ENCODE results near the gene PPT2.
"Not testable (repeated sequence)": the region's sequence is repeated elsewhere in the genome, so short reads cannot be mapped to it uniquely, and the experiment has no call there.

PPT2 gene

GRCh38 chr6:32179766-32180405, 25.9 kb downstream of the PPT2 start:
- H3K4me1 Mint-ChIP-seq = peaks cover 52% of the 10 kb centered on the region

GRCh38 chr6:32181148-32181702, 27.3 kb downstream of the PPT2 start:
- no peak for DNase-seq
- CTCF ChIA-PET = interaction anchor here (1.0 to 1.7 kb wide), 2 partner anchors 10 to 63 kb away, joined by 3 to 6 read pairs; no protein-coding TSS in a partner anchor
- H3K27ac Mint-ChIP-seq = no peak overlapping the region
- H3K4me3 Mint-ChIP-seq = no peak overlapping the region
- peaks cover 54% of the 10 kb centered on the region for H3K4me1 Mint-ChIP-seq
- no peaks in the 10 kb centered on the region for H3K27me3 Mint-ChIP-seq
- H3K9me3 Mint-ChIP-seq = no peaks in the 10 kb centered on the region
- peaks cover 38% of the 10 kb centered on the region for H3K36me3 Mint-ChIP-seq

More at GRCh38 chr6:32179766-32180405, 25.9 kb downstream of the PPT2 start:
- Mint-ChIP-seq H3K36me3 (peaks cover 29% of the 10 kb centered on the region), H3K9me3 (no peaks in the 10 kb centered on the region), H3K27me3 (no peaks in the 10 kb centered on the region), H3K4me3 (peak overlapping the region; percentile 85), H3K27ac (peak overlapping the region; percentile 30)
- CTCF ChIA-PET = no interaction called here
- no peak for DNase-seq

GRCh38 chr6:32181915-32182529, 28.1 kb downstream of the PPT2 start:
- Mint-ChIP-seq H3K36me3 (peaks cover 45% of the 10 kb centered on the region), H3K9me3 (no peaks in the 10 kb centered on the region), H3K27me3 (no peaks in the 10 kb centered on the region), H3K4me3 (no peak overlapping the region), H3K4me1 (peaks cover 54% of the 10 kb centered on the region), H3K27ac (peak overlapping the region; percentile 6)
- no peak for DNase-seq
- CTCF ChIA-PET = interaction anchor here (1.0 to 1.7 kb wide), 3 partner anchors 9 to 64 kb away, joined by 3 to 6 read pairs (median 6); partner anchors contain the start of gene GPSM3

DNA sequence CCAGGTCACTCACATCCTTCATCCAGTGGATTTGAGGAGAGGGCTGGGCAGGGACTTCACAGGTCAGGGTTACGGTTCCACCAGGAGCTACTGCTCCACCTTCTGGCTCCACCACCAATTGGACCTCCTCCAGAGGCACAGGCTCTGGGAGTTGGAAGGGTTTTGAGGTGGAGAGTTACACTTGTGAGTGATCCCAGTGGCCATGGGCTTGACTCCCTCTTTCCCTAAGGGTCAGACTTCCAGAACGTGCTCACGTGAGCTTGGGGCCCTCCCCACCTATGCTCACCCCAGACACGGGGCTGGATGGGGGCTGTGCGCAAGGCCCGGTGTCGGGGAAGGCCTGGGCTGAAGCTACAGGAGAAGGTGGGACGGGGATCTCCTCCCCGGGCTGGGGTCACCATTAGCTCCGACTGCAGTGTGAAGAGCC, 28.6 kb downstream of the PPT2 start:
- Mint-ChIP-seq H3K27ac (peak overlapping the region; percentile 6), H3K9me3 (no peaks in the 10 kb centered on the region), H3K4me1 (peaks cover 55% of the 10 kb centered on the region)

GRCh38 chr6:32183030-32183429, 29.1 kb downstream of the PPT2 start:
- no peaks in the 10 kb centered on the region for H3K9me3 Mint-ChIP-seq
- no peak overlapping the region for H3K27ac Mint-ChIP-seq
- H3K27me3 Mint-ChIP-seq = no peaks in the 10 kb centered on the region
- H3K36me3 Mint-ChIP-seq = peaks cover 54% of the 10 kb centered on the region
- no peak for DNase-seq
- H3K4me3 Mint-ChIP-seq = no peak overlapping the region
- peaks cover 58% of the 10 kb centered on the region for H3K4me1 Mint-ChIP-seq
- CTCF ChIA-PET = interaction anchor here (1.1 to 1.7 kb wide), 2 partner anchors 8 to 10 kb away, joined by 6 read pairs; partner anchors contain the start of gene GPSM3

More for the DNA sequence above, 28.6 kb downstream of the PPT2 start:
- CTCF ChIA-PET = interaction anchor here (1.1 to 1.7 kb wide), 2 partner anchors 9 to 10 kb away, joined by 6 read pairs; partner anchors contain the start of gene GPSM3
- peaks cover 50% of the 10 kb centered on the region for H3K36me3 Mint-ChIP-seq
- no peak overlapping the region for H3K4me3 Mint-ChIP-seq
- no peak for DNase-seq
- no peaks in the 10 kb centered on the region for H3K27me3 Mint-ChIP-seq

DNA sequence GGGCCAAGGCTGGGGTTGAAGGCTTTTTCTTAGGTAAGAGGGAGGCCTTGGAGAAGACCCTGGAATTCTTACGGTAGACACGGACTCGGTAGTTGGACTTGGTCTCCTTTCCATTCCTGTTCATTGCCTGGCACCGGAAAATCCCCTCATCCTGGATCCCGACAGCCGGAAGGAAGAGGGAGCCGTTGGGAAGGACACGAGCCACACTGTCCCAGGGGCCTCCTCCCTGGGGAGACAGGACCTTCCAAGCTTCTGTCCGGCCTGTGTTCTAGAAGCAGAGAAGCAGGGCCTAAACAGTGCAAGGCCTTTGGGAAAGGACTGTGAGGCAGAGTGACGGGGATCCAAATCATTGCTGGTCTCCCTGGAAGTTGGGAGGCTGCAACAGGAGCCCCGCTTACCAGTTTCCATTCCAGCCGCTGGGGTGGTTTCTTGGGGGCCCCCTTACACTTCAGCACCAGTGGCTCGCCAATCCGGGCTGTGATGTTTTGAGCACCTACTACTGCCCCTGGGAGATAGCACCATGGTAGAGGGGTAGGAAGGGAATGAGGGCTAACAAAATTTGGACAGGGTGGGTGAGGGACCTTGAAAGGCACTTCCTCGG, 29.6 kb downstream of the PPT2 start:
- CTCF ChIA-PET = no interaction called here
- Mint-ChIP-seq H3K9me3 (no peaks in the 10 kb centered on the region), H3K36me3 (peaks cover 57% of the 10 kb centered on the region), H3K4me3 (no peak overlapping the region), H3K27me3 (no peaks in the 10 kb centered on the region), H3K4me1 (peaks cover 61% of the 10 kb centered on the region), H3K27ac (no peak overlapping the region)
- no peak for DNase-seq

GRCh38 chr6:32184084-32184640, 30.2 kb downstream of the PPT2 start, which contains the start of gene AGER:
Gene AGER, minus strand, starts transcription at chr6:32184253. Its CDS starts 31 bp downstream, at chr6:32184222.
- CTCF ChIA-PET = no interaction called here

DNA sequence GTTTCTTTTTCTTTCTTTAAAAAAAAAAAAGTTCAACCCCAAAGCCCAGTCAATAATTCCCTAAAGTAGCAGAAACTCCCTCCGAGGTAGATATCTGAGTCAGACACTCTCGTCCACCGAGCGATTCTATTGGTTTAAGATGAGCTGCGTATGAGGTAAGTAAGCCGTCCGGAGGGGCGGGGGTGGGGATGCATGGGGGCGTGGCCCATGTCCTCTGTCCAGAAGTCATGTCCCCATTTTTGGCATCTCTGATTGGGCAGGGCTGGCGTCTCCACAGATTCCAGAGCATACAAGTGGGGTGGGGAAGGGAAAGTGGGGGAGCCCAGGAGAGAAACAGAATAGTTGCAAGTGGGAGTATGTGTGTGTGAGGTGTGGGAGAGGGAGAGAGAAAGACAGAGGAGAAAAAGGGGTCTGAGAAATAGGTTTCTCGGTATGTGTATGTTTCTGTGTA, 31.8 kb downstream of the PPT2 start:
- H3K4me3 Mint-ChIP-seq, CTCF ChIA-PET, H3K27me3 Mint-ChIP-seq, H3K9me3 Mint-ChIP-seq, DNase-seq: not testable (repeated sequence)
- peak overlapping the region; percentile 81 for H3K27ac Mint-ChIP-seq
- peaks cover 47% of the 10 kb centered on the region for H3K4me1 Mint-ChIP-seq
- H3K36me3 Mint-ChIP-seq = peaks cover 57% of the 10 kb centered on the region

More at GRCh38 chr6:32184084-32184640, 30.2 kb downstream of the PPT2 start, which contains the start of gene AGER:
- no peak within 1 kb of the TSS for H3K4me3 Mint-ChIP-seq
- H3K36me3 Mint-ChIP-seq = peaks cover 58% of the 10 kb centered on the region
- H3K27ac Mint-ChIP-seq = no peak within 1 kb of the TSS
- no peaks in the 10 kb centered on the region for H3K9me3 Mint-ChIP-seq
- peaks cover 61% of the 10 kb centered on the region for H3K4me1 Mint-ChIP-seq
- H3K27me3 Mint-ChIP-seq = peaks cover 5% of the 10 kb centered on the region
- DNase-seq = peak; percentile 13

DNA sequence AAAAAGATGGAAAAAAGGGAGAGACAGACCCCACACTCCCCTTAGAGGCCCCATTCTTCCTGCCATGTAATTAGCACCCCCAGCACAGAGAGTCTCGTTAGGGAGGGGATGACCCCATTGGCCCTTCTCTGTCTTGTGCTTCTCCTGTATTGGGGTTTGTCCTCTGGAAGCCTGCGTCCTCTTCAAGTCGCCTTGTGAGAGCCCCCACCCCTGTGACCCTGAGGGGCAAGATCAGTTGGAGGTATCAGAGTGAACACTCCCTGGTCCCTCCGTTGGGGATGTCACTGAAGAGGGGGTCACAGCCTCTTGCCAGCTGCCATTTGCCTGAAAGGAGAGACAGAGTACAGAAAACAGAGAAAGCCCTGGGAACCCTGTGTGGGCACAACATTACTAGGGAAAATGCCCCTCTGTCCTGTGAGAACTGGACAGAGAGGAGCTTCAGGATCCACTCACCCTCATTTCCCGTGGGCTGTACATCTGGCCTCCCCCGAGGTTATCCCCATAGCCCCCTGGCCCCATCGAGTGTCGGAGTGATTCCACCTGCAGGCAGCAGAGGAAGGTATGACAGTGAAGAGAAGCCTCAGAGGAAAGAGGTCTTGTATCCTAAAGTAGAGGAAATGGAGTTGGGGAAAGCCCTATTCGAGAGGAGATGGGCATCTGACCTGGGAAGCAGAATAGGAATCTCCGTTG, 32.4 kb downstream of the PPT2 start:
- peaks cover 44% of the 10 kb centered on the region for H3K4me1 Mint-ChIP-seq
- H3K4me3 Mint-ChIP-seq = peak overlapping the region; percentile 41
- CTCF ChIA-PET, DNase-seq, H3K27me3 Mint-ChIP-seq, H3K9me3 Mint-ChIP-seq: not testable (repeated sequence)
- H3K36me3 Mint-ChIP-seq = peaks cover 60% of the 10 kb centered on the region
- peak overlapping the region; percentile 85 for H3K27ac Mint-ChIP-seq

DNA sequence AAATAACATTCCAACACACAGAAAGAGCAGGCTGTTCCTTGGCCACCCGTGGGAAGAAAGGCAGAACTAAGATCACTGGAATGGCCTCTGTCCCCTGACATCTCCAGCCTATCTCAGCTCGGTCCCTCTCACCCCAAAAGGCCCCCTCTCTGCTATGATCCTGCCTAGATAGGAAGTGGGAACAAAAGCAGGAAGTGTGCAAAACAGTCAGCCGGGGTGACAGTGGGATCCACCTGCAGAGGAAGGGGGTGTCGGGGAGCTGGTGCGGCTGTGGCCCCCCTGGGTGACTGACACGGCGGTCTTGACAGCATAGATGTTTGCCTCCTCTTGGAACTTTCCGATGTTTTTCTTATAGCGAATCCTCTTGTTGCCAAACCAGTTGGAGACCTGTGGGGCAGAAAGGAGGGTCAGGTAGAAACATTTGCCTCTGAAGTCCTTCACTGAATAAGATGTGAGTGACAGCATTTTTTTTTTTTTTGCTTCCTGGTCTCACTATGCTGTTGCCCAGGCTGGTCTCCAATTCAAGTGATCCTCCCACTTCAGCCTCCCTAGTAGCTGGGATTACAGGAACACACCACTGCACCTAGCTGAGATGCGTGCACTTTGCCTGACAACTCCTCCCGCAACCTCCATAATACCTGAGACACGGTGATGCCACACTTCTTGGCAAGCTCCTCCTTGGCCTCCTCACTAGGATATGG, 33.2 kb downstream of the PPT2 start:
- Mint-ChIP-seq H3K27ac (peak overlapping the region; percentile 85), H3K27me3 (peaks cover 5% of the 10 kb centered on the region), H3K4me3 (peak overlapping the region; percentile 53), H3K9me3 (no peaks in the 10 kb centered on the region), H3K4me1 (peaks cover 42% of the 10 kb centered on the region), H3K36me3 (peaks cover 69% of the 10 kb centered on the region)
- CTCF ChIA-PET = no interaction called here
- no peak for DNase-seq

DNA sequence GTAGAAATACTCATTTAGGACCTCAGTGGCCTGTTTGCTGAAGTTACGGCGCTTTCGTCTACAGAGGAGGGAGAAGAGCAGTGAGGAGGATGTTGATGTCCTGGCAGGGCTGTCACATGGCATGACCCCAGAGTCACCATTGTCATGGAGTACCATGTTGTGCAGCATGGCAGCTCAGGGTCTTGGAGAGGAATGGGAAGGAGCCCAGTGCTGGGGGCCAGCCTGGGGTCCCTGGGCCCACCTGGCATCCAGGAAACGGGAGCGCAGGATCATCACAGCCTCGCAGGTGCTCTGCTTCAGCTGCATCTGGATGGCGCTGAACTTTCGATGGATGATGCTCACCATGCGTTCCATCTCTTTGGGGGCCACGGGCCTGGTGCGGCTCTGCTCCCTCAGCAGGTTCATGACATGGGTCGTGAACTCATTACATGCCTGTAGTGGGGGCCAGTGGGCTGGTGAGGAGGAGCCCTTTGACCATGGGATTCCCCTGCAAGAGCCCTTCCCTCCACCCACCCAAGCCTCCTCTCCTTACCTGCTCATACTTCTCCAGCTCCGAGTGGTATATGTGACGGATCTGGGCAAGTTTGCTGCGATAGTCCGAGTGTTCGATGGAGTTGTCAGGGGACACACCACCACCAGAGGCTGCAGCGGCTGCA, 33.9 kb downstream of the PPT2 start:
- Mint-ChIP-seq H3K4me3 (peak overlapping the region; percentile 92), H3K27ac (peak overlapping the region; percentile 85), H3K36me3 (peaks cover 70% of the 10 kb centered on the region), H3K4me1 (peaks cover 40% of the 10 kb centered on the region)
- CTCF ChIA-PET, H3K9me3 Mint-ChIP-seq, H3K27me3 Mint-ChIP-seq, DNase-seq: not testable (repeated sequence)

- Mint-ChIP-seq H3K4me3 (peak overlapping the region; percentile 92), H3K27ac (peak overlapping the region; percentile 90), H3K4me1 (peaks cover 45% of the 10 kb centered on the region), H3K36me3 (peaks cover 70% of the 10 kb centered on the region), H3K27me3 (peaks cover 5% of the 10 kb centered on the region), H3K9me3 (no peaks in the 10 kb centered on the region)
- CTCF ChIA-PET = no interaction called here
- DNase-seq = no peak
Observed at GRCh38 chr6:32188381-32189068, 34.6 kb downstream of the PPT2 start.

Data from activated naive CD4-positive, alpha-beta T cell treated with anti-CD3 and anti-CD28 coated beads, Interleukin-2, amount 10 ng/mL, durations not matched to agents 7 days and 5 days (primary cell).